ENCODE data around the gene OR52D1.

OR52D1 gene

GRCh38 chr11:5488385-5488784 lies at the start of gene OR52D1:
Gene OR52D1 (plus strand): TSS chr11:5488685. CDS start chr11:5488707, 22 bp downstream.
- Mint-ChIP-seq H3K36me3 (ENCODE audit: low read depth) (no peaks in the 10 kb centered on the region), H3K4me1 (ENCODE audit: low read depth) (peaks cover 6% of the 10 kb centered on the region)

GRCh38 chr11:5441414-5441813 lies 47.1 kb upstream of the OR52D1 start, which contains the start of gene OR51I1:
Gene OR51I1 (minus strand): TSS chr11:5441514. CDS start chr11:5441514, 0 bp downstream.
- Mint-ChIP-seq H3K27ac (no peak within 1 kb of the TSS), H3K4me1 (ENCODE audit: low read depth) (no peaks in the 10 kb centered on the region), H3K27me3 (no peaks in the 10 kb centered on the region), H3K36me3 (ENCODE audit: low read depth) (no peaks in the 10 kb centered on the region), H3K9me3 (peaks cover 9% of the 10 kb centered on the region), H3K4me3 (no peak within 1 kb of the TSS)
- intact Hi-C loops (cut with micrococcal nuclease), result no loop called here

More at GRCh38 chr11:5488385-5488784, at the start of gene OR52D1:
- intact Hi-C loops (cut with micrococcal nuclease), result no loop called here
- Mint-ChIP-seq H3K4me3 (no peak within 1 kb of the TSS), H3K9me3 (no peaks in the 10 kb centered on the region), H3K27ac (no peak within 1 kb of the TSS), H3K27me3 (no peaks in the 10 kb centered on the region)

- no peaks in the 10 kb centered on the region for H3K27me3 Mint-ChIP-seq
- intact Hi-C loops (cut with micrococcal nuclease), result no loop called here
- no peak overlapping the region for H3K27ac Mint-ChIP-seq
- H3K4me1 Mint-ChIP-seq (ENCODE audit: low read depth), result no peaks in the 10 kb centered on the region
- no peaks in the 10 kb centered on the region for H3K36me3 Mint-ChIP-seq (ENCODE audit: low read depth)
- peaks cover 9% of the 10 kb centered on the region for H3K9me3 Mint-ChIP-seq
- H3K4me3 Mint-ChIP-seq, result no peak overlapping the region
Observed at GRCh38 chr11:5443835-5444393, 44.6 kb upstream of the OR52D1 start.

- H3K9me3 Mint-ChIP-seq, result no peaks in the 10 kb centered on the region
- H3K27ac Mint-ChIP-seq, result no peak within 1 kb of the TSS
- H3K4me1 Mint-ChIP-seq (ENCODE audit: low read depth), result no peaks in the 10 kb centered on the region
- no peaks in the 10 kb centered on the region for H3K27me3 Mint-ChIP-seq
- intact Hi-C loops (cut with micrococcal nuclease), result no loop called here
- H3K4me3 Mint-ChIP-seq, result no peak within 1 kb of the TSS
- H3K36me3 Mint-ChIP-seq (ENCODE audit: low read depth), result no peaks in the 10 kb centered on the region
Observed at GRCh38 chr11:5449023-5449422, 39.5 kb upstream of the OR52D1 start, which contains the start of gene OR51I2. Gene OR51I2 (plus strand): TSS chr11:5449323. CDS start chr11:5453489, 4,166 bp downstream.

GRCh38 chr11:5449432-5449831 lies 39.1 kb upstream of the OR52D1 start:
- H3K36me3 Mint-ChIP-seq (ENCODE audit: low read depth), result no peaks in the 10 kb centered on the region
- no peaks in the 10 kb centered on the region for H3K4me1 Mint-ChIP-seq (ENCODE audit: low read depth)

GRCh38 chr11:5460983-5461621 lies 27.4 kb upstream of the OR52D1 start:
- intact Hi-C loops (cut with micrococcal nuclease), result loop anchor here (10.0 kb wide), 1 partner anchor 414 kb away; no protein-coding TSS in a partner anchor
- Mint-ChIP-seq H3K9me3 (peaks cover 9% of the 10 kb centered on the region), H3K27me3 (no peaks in the 10 kb centered on the region), H3K4me1 (ENCODE audit: low read depth) (no peaks in the 10 kb centered on the region), H3K27ac (no peak overlapping the region), H3K36me3 (ENCODE audit: low read depth) (no peaks in the 10 kb centered on the region), H3K4me3 (no peak overlapping the region)

More at GRCh38 chr11:5449432-5449831, 39.1 kb upstream of the OR52D1 start:
- Mint-ChIP-seq H3K9me3 (no peaks in the 10 kb centered on the region), H3K4me3 (no peak overlapping the region), H3K27ac (no peak overlapping the region), H3K27me3 (no peaks in the 10 kb centered on the region)
- intact Hi-C loops (cut with micrococcal nuclease), result no loop called here

- H3K36me3 Mint-ChIP-seq (ENCODE audit: low read depth), result no peaks in the 10 kb centered on the region
- H3K27ac Mint-ChIP-seq, result no peak overlapping the region
- H3K9me3 Mint-ChIP-seq, result no peaks in the 10 kb centered on the region
- H3K27me3 Mint-ChIP-seq, result peaks cover 3% of the 10 kb centered on the region
- intact Hi-C loops (cut with micrococcal nuclease), result loop anchor here (10.0 kb wide), 1 partner anchor 407 kb away; no protein-coding TSS in a partner anchor
- peaks cover 7% of the 10 kb centered on the region for H3K4me1 Mint-ChIP-seq (ENCODE audit: low read depth)
- H3K4me3 Mint-ChIP-seq, result no peak overlapping the region
Observed at GRCh38 chr11:5467527-5467926, 21.0 kb upstream of the OR52D1 start.

GRCh38 chr11:5473921-5474320 lies 14.6 kb upstream of the OR52D1 start:
- Mint-ChIP-seq H3K27ac (no peak overlapping the region), H3K4me3 (no peak overlapping the region), H3K27me3 (peaks cover 1% of the 10 kb centered on the region), H3K9me3 (no peaks in the 10 kb centered on the region), H3K4me1 (ENCODE audit: low read depth) (peaks cover 5% of the 10 kb centered on the region), H3K36me3 (ENCODE audit: low read depth) (no peaks in the 10 kb centered on the region)
- intact Hi-C loops (cut with micrococcal nuclease), result no loop called here

- Mint-ChIP-seq H3K4me3 (no peak overlapping the region), H3K27me3 (peaks cover 1% of the 10 kb centered on the region), H3K36me3 (ENCODE audit: low read depth) (no peaks in the 10 kb centered on the region), H3K27ac (no peak overlapping the region), H3K4me1 (ENCODE audit: low read depth) (no peaks in the 10 kb centered on the region), H3K9me3 (no peaks in the 10 kb centered on the region)
- intact Hi-C loops (cut with micrococcal nuclease), result loop anchor here (1.0 kb wide), 1 partner anchor 332 kb away; the partner anchor contains the start of gene OR52N2
Observed at GRCh38 chr11:5476186-5476819, 12.2 kb upstream of the OR52D1 start.

- Mint-ChIP-seq H3K4me3 (no peak overlapping the region), H3K27ac (no peak overlapping the region), H3K27me3 (no peaks in the 10 kb centered on the region), H3K4me1 (ENCODE audit: low read depth) (peaks cover 6% of the 10 kb centered on the region), H3K9me3 (no peaks in the 10 kb centered on the region), H3K36me3 (ENCODE audit: low read depth) (no peaks in the 10 kb centered on the region)
- intact Hi-C loops (cut with micrococcal nuclease), result no loop called here
Observed at GRCh38 chr11:5486003-5486402, 2.5 kb upstream of the OR52D1 start.

GRCh38 chr11:5486421-5486820 lies 2.1 kb upstream of the OR52D1 start:
- H3K27me3 Mint-ChIP-seq, result no peaks in the 10 kb centered on the region
- no peaks in the 10 kb centered on the region for H3K9me3 Mint-ChIP-seq
- peaks cover 6% of the 10 kb centered on the region for H3K4me1 Mint-ChIP-seq (ENCODE audit: low read depth)
- H3K36me3 Mint-ChIP-seq (ENCODE audit: low read depth), result no peaks in the 10 kb centered on the region
- intact Hi-C loops (cut with micrococcal nuclease), result no loop called here
- H3K4me3 Mint-ChIP-seq, result no peak overlapping the region
- H3K27ac Mint-ChIP-seq, result no peak overlapping the region

GRCh38 chr11:5488798-5489399 lies 414 bp downstream of the OR52D1 start:
- Mint-ChIP-seq H3K4me3 (no peak overlapping the region), H3K9me3 (no peaks in the 10 kb centered on the region), H3K4me1 (ENCODE audit: low read depth) (peaks cover 6% of the 10 kb centered on the region), H3K27me3 (no peaks in the 10 kb centered on the region), H3K36me3 (ENCODE audit: low read depth) (no peaks in the 10 kb centered on the region), H3K27ac (no peak overlapping the region)
- intact Hi-C loops (cut with micrococcal nuclease), result no loop called here

- Mint-ChIP-seq H3K4me1 (ENCODE audit: low read depth) (peaks cover 6% of the 10 kb centered on the region), H3K27me3 (no peaks in the 10 kb centered on the region), H3K4me3 (no peak overlapping the region), H3K36me3 (ENCODE audit: low read depth) (no peaks in the 10 kb centered on the region), H3K9me3 (no peaks in the 10 kb centered on the region), H3K27ac (no peak overlapping the region)
- intact Hi-C loops (cut with micrococcal nuclease), result no loop called here
Observed at GRCh38 chr11:5489576-5490357, 1.3 kb downstream of the OR52D1 start.

Data from dendritic cell treated with granulocyte-macrophage colony-stimulating factor and Interleukin-4, amounts not matched to agents 40 ng/mL and 50 ng/mL, for 4 days (primary cell).